ENCODE results near the gene SOX8. TPM values are rescaled to one million over a fixed set of nuclear protein-coding genes. Genes with fewer than 3 reads are reported as not detected.

The SOX8 gene
- total and polyA plus RNA-seq, 2 experiments from 2014 or later = 5.7 to 26.2 TPM

DNA sequence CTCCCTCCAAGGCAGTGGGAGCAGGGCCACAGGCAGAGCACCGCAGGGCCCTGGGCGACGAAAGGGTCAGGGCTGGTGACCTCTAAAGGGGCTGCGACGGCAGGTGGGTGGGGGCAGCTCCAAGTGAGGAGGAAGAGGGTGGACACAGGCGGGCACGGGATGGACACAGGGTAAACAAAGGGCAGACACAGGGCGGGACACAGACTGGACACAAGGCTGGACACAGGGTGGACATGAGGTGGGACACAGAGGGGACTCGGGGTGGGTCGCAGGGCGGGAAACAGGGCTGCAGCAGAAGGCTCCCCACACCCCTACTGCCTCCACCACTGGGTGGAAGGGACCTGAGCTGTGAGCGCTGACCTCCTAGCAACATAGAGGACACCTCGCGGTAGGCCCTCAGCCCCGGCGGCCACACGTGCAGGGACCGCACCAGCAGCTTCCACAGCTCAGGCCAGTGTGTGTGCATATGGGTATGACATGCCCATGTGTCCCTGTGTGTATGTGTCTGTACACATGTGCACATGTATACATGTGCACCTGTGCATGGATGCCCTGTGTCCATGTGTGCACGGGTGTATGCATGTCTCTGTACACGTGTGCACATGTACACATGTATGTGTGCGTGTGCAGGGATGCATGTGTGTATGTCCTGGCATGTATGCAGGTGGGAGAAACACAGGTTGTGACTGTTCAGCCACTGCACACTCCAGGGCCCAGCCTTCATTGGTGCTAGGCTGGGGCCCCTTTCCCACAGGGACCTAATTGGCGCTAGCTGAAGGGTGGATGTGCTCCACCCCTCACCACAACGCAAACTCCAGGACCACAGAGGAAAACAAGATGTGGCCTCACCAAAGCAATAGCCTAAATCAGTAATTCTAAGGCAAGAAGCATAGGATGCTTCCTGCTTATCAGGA lies 18.4 kb upstream of the SOX8 start (continued):
- no peak for TF ChIP-seq JUNB (IDR thresholded peaks at IDR 0.05; ENCODE audit: unreplicated experiment)
- TF ChIP-seq, protein P1, sequence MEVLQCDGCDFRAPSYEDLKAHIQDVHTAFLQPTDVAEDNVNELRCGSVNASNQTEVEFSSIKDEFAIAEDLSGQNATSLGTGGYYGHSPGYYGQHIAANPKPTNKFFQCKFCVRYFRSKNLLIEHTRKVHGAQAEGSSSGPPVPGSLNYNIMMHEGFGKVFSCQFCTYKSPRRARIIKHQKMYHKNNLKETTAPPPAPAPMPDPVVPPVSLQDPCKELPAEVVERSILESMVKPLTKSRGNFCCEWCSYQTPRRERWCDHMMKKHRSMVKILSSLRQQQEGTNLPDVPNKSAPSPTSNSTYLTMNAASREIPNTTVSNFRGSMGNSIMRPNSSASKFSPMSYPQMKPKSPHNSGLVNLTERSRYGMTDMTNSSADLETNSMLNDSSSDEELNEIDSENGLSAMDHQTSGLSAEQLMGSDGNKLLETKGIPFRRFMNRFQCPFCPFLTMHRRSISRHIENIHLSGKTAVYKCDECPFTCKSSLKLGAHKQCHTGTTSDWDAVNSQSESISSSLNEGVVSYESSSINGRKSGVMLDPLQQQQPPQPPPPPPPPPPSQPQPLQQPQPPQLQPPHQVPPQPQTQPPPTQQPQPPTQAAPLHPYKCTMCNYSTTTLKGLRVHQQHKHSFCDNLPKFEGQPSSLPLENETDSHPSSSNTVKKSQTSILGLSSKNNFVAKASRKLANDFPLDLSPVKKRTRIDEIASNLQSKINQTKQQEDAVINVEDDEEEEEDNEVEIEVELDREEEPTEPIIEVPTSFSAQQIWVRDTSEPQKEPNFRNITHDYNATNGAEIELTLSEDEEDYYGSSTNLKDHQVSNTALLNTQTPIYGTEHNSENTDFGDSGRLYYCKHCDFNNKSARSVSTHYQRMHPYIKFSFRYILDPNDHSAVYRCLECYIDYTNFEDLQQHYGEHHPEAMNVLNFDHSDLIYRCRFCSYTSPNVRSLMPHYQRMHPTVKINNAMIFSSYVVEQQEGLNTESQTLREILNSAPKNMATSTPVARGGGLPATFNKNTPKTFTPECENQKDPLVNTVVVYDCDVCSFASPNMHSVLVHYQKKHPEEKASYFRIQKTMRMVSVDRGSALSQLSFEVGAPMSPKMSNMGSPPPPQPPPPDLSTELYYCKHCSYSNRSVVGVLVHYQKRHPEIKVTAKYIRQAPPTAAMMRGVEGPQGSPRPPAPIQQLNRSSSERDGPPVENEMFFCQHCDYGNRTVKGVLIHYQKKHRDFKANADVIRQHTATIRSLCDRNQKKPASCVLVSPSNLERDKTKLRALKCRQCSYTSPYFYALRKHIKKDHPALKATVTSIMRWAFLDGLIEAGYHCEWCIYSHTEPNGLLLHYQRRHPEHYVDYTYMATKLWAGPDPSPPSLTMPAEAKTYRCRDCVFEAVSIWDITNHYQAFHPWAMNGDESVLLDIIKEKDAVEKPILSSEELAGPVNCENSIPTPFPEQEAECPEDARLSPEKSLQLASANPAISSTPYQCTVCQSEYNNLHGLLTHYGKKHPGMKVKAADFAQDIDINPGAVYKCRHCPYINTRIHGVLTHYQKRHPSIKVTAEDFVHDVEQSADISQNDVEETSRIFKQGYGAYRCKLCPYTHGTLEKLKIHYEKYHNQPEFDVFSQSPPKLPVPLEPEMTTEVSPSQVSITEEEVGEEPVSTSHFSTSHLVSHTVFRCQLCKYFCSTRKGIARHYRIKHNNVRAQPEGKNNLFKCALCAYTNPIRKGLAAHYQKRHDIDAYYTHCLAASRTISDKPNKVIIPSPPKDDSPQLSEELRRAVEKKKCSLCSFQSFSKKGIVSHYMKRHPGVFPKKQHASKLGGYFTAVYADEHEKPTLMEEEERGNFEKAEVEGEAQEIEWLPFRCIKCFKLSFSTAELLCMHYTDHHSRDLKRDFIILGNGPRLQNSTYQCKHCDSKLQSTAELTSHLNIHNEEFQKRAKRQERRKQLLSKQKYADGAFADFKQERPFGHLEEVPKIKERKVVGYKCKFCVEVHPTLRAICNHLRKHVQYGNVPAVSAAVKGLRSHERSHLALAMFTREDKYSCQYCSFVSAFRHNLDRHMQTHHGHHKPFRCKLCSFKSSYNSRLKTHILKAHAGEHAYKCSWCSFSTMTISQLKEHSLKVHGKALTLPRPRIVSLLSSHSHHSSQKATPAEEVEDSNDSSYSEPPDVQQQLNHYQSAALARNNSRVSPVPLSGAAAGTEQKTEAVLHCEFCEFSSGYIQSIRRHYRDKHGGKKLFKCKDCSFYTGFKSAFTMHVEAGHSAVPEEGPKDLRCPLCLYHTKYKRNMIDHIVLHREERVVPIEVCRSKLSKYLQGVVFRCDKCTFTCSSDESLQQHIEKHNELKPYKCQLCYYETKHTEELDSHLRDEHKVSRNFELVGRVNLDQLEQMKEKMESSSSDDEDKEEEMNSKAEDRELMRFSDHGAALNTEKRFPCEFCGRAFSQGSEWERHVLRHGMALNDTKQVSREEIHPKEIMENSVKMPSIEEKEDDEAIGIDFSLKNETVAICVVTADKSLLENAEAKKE (CRISPR knock-in tag; IDR thresholded peaks at IDR 0.05) = no peak
- TF ChIP-seq EZH2phosphoT487 (IDR thresholded peaks at IDR 0.05; ENCODE audit: unreplicated experiment) = no peak
- no peak for TF ChIP-seq CREB1 (CRISPR knock-in tag; IDR thresholded peaks at IDR 0.05; ENCODE audit: low read depth)
- TF ChIP-seq STAT1 (IDR thresholded peaks at IDR 0.05; ENCODE audit: unreplicated experiment) = no peak
- TF ChIP-seq POLR2AphosphoS5 (IDR thresholded peaks at IDR 0.05; ENCODE audit: low read depth) = no peak

DNA sequence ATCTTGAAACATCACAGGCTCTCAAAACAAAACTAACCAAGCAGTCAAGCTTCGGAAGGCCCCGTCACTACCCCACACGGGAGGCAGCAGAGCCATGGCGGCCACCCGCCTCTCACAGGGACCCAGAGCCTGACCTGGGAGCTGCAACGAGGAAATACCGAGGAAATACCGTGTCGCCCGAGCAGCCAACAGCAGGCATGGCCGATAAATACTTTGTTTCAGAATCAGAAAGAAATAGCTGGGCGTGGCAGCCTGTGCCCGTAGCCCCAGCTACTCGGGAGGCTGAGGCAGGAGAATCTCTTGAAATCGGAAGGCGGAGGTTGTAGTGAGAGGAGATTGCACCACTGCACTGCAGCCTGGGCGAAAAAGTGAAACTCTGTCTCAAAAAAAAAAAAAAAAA lies 17.7 kb upstream of the SOX8 start:
- DNase-seq (ENCODE audit: low spot score) (no peak), ATAC-seq (no peak)
- H3K4me1 Mint-ChIP-seq = peaks cover 6% of the 10 kb centered on the region
- Histone ChIP-seq H3K4me2 (no peak overlapping the region), H3K4me3 (no peak overlapping the region), H3K27me3 (ENCODE audit: insufficient read depth) (no peaks in the 10 kb centered on the region), H3K36me3 (ENCODE audit: insufficient read depth) (no peaks in the 10 kb centered on the region), H3K79me2 (replicated peaks; ENCODE audit: insufficient read depth) (no peaks in the 10 kb centered on the region), H3F3A (replicated peaks; ENCODE audit: low read depth) (0 out of 2 replicates have a peak, but pooled peaks cover 2% of the 10 kb centered on the region), H3K27ac (ENCODE audit: low read depth) (no peak overlapping the region), H3K4me1 (ENCODE audit: insufficient read depth) (no peaks in the 10 kb centered on the region), H4K20me1 (replicated peaks; ENCODE audit: insufficient read depth) (0 out of 2 replicates have a peak, but pooled peaks cover 4% of the 10 kb centered on the region), H3K9me2 (ENCODE audit: insufficient read depth) (no peaks in the 10 kb centered on the region), H2AFZ (no peak overlapping the region)
- peaks cover 13% of the 10 kb centered on the region for H3K27me3 Mint-ChIP-seq (ENCODE audit: insufficient read depth, low read depth, poor library complexity)
- peaks cover 6% of the 10 kb centered on the region; the same call in 1 of the 3 replicates for H3K36me3 Mint-ChIP-seq (ENCODE audit: low read depth)
- H3K27ac Mint-ChIP-seq = no peak overlapping the region
- no peak overlapping the region for H3K4me3 Mint-ChIP-seq
- H3K9me3 Mint-ChIP-seq = peaks cover 11% of the 10 kb centered on the region; the same call in 2 of the 3 replicates
- TF ChIP-seq ZNF331 (CRISPR knock-in tag; IDR thresholded peaks at IDR 0.05; ENCODE audit: low read depth) (no peak), EZH2 (IDR thresholded peaks at IDR 0.05; ENCODE audit: low read depth, unreplicated experiment) (no peak), JUNB (IDR thresholded peaks at IDR 0.05; ENCODE audit: unreplicated experiment) (no peak), EZH2phosphoT487 (IDR thresholded peaks at IDR 0.05; ENCODE audit: unreplicated experiment) (no peak), POLR2AphosphoS5 (IDR thresholded peaks at IDR 0.05; ENCODE audit: low read depth) (no peak), NANOG (IDR thresholded peaks at IDR 0.05; ENCODE audit: borderline replicate concordance) (no peak), ZNF114 (CRISPR knock-in tag; IDR thresholded peaks at IDR 0.05) (no peak)
- TF ChIP-seq, protein P2, sequence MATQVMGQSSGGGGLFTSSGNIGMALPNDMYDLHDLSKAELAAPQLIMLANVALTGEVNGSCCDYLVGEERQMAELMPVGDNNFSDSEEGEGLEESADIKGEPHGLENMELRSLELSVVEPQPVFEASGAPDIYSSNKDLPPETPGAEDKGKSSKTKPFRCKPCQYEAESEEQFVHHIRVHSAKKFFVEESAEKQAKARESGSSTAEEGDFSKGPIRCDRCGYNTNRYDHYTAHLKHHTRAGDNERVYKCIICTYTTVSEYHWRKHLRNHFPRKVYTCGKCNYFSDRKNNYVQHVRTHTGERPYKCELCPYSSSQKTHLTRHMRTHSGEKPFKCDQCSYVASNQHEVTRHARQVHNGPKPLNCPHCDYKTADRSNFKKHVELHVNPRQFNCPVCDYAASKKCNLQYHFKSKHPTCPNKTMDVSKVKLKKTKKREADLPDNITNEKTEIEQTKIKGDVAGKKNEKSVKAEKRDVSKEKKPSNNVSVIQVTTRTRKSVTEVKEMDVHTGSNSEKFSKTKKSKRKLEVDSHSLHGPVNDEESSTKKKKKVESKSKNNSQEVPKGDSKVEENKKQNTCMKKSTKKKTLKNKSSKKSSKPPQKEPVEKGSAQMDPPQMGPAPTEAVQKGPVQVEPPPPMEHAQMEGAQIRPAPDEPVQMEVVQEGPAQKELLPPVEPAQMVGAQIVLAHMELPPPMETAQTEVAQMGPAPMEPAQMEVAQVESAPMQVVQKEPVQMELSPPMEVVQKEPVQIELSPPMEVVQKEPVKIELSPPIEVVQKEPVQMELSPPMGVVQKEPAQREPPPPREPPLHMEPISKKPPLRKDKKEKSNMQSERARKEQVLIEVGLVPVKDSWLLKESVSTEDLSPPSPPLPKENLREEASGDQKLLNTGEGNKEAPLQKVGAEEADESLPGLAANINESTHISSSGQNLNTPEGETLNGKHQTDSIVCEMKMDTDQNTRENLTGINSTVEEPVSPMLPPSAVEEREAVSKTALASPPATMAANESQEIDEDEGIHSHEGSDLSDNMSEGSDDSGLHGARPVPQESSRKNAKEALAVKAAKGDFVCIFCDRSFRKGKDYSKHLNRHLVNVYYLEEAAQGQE (IDR thresholded peaks at IDR 0.05; ENCODE audit: unreplicated experiment) = no peak
- TF ChIP-seq, protein P3, sequence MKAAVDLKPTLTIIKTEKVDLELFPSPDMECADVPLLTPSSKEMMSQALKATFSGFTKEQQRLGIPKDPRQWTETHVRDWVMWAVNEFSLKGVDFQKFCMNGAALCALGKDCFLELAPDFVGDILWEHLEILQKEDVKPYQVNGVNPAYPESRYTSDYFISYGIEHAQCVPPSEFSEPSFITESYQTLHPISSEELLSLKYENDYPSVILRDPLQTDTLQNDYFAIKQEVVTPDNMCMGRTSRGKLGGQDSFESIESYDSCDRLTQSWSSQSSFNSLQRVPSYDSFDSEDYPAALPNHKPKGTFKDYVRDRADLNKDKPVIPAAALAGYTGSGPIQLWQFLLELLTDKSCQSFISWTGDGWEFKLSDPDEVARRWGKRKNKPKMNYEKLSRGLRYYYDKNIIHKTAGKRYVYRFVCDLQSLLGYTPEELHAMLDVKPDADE (IDR thresholded peaks at IDR 0.05) = no peak
